HG03135 (cell line): ENCODE results near the gene VIT.

Experiments
- ATAC-seq: cut with Tn5 transposase; IDR thresholded peaks from one replicate; pipeline ENCODE4 v1.9.1; 2021; ENCODE audit warnings: mild to moderate bottlenecking, moderate library complexity; ENCODE audit not compliant: unreplicated experiment

The VIT gene

DNA sequence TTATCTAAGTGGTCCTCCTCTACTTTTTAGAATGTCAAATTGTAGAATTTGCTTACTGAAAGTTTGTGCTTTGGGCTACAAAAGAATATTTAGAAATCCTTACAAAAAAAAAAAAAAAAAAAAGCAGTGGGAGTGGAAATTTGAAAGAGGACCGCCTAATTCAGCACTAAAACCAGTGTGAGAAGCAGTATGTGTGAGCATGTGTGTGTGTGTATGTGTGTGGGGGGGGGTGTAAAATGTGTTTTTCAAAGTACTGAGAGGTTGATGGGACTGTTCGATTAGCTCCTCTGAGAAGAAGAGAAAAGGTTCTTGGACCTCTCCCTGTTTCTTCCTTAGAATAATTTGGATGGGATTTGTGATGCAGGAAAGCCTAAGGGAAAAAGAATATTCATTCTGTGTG, at the start of gene VIT:
Gene VIT (plus strand): TSS at position 175 of the 400 bp plus-strand sequence. CDS start 19,664 bp downstream, outside the sequence.
- ATAC-seq = no peak

DNA sequence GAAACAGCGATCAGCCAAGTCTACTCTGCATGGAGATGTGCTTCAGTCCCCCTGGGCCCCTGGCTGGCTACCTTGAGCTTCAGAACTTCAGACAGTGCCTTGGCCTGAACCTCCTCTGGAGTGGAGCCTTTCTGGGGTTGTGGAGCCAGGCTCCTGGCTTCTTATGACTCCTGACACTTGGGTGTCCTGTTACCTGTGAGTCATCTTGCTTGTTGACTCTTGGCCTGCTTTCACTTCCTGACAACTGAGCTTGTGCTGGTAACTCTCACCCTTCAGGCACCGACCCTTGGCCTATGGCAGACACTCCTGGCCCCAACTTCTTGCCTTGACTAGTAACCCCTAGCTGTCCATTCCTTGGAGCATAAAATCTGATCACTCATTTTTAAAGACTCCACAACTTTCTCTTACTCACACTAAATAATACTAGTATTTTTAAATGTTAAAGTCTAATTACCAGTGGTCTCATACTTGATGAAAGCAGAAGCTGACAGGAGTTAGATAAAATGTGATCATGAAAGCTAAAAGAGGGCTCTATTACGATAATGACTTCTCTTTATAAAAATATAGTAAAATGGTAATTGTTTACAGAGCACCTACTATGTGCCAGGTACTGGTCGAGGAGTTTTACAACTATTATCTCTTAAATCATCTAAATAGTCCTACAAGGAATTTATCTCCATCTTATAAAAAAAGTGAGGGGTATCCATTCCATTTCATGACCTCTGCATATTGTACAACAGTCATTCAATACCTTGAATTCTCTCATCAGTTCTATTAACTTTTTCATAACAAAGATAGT, 46.3 kb upstream of the VIT start:
- peak; percentile 80 for ATAC-seq

DNA sequence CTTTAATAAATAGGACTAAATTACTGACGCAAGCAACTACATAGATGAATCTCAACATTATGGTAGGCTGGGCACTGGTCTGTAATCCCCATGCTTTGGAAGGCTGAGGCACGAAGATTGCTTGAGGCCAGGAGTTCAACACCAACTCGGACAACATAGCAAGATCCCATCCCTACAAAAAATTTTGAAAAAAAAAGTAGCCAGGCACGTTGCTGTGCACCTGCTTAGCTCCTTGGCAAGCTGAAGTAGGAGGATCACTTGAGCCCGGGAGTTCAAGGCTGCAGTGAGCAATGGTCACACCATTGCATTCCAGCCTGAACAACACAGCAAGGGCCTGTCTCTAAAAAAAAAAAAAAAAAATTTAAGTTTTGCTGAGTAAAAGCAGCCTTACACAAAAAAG, 43.4 kb upstream of the VIT start:
- ATAC-seq = no peak

GRCh38 chr2:36653967-36654694, 42.4 kb upstream of the VIT start:
- no peak for ATAC-seq

DNA sequence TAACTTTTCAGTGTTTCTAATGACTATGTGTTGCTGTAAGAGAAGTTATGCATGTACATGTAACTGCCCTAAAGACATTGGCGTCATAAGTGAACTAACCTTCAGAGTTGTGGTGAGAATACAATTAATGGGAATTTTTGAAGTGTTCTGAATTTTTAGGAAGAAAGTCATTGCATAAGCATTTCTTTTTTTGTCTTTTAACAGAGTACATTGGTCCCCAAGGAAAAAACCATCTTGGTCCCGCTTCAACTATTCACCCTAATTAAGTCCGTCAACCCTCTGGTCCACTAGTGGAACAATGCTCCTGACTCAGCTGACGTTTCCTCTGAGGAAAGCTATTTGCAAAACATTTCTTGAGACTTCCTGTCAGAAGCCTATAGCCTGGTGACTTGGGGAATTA, 41.1 kb upstream of the VIT start:
- ATAC-seq = no peak

DNA sequence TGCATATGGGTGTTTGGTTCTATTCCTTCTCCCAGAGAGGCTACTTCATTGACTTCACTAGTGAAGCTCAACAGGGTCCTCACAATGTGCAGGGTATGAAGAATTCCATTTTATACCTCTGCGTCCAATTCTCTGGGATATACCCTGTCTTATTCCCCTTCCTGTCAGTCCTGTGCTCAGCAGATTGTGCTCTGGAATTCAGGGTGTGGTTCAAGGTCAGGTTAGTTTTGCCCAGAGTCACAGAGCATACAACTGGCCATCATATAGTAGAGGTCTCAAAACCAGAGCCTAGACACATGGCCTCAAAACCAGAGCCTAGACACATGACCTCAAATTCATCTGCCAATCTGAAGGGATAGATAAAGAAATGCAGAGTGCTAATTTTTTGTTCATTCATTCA, 38.8 kb upstream of the VIT start:
- ATAC-seq = no peak

- ATAC-seq = no peak
Measured at GRCh38 chr2:36658277-36658748, 38.2 kb upstream of the VIT start.

DNA sequence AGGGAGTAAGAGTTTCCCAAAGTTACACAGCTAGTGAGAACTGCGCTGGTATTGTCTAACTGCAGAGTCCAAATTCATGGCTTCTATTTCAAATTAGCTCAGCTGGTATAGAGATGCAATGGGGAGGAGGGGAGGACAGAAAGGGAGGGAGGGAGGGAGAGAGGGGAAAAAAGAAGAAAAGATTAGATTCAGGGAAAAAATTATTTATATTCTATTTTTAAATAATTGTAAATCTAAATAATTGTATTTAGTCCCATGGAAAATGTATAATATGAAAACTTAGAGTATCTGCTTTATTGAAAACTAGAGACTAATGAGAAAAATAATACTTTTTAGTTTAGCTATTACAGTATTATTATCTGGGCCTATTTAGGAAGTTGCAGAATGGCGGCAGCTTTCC, 37.3 kb upstream of the VIT start:
- ATAC-seq = no peak

DNA sequence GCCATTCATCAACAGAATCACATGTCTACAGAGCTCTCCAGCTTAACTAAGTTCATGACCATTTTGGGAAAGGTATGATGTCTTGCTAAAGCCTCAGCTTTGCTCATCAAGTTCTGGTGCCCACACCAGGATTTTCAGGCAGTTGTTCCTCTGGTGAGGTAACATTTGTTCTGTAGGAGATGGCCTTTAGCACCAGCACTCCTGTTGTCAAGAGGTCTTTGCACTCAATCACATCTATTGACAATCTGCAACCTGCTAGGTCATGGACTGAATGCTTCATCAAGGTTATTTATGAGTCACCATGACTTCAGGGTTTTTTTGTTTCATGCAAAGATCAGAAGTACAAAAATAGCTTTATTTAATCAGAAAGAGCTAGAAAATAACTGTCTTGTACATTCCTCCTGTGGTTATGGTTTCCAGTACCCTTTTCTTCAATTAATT, 36.6 kb upstream of the VIT start:
- ATAC-seq = no peak

DNA sequence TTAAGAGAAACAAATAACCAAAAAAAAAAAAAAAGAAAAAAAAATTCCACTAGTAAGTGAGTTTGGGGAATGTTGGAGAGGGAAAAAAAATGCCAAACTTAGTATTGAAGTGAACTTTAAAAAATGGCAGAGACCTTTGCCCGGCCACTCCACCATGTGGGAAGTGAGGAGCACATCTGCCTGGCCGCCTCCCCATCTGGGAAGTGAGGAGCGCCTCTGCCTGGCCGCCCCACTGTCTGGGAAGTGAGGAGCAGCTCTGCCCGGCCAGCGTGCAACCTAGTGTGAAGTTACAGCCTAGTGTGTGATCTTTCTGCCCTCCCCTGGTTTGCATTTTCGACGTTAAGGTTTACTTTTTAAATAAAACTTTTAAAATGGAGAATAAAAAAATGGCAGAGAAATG, 33.9 kb upstream of the VIT start:
- no peak for ATAC-seq

DNA sequence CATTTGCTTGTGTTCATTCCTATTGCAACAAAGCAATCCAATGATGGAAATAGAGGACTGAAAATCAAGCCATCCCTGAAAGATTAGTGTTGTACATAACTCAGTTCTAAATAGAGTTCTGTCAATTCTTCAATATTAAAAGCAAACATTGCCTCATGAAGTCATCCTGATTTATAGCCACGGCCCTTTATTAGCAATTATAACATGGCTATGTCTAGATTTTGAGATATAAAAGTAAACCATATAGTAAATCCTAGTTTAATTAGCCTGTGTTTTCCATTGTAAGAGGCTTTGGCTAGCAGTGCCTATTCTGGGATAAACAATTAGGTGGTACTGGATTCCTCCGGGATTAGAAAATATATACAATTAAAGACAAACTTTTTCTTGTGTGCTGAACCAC, 33.2 kb upstream of the VIT start:
- no peak for ATAC-seq

DNA sequence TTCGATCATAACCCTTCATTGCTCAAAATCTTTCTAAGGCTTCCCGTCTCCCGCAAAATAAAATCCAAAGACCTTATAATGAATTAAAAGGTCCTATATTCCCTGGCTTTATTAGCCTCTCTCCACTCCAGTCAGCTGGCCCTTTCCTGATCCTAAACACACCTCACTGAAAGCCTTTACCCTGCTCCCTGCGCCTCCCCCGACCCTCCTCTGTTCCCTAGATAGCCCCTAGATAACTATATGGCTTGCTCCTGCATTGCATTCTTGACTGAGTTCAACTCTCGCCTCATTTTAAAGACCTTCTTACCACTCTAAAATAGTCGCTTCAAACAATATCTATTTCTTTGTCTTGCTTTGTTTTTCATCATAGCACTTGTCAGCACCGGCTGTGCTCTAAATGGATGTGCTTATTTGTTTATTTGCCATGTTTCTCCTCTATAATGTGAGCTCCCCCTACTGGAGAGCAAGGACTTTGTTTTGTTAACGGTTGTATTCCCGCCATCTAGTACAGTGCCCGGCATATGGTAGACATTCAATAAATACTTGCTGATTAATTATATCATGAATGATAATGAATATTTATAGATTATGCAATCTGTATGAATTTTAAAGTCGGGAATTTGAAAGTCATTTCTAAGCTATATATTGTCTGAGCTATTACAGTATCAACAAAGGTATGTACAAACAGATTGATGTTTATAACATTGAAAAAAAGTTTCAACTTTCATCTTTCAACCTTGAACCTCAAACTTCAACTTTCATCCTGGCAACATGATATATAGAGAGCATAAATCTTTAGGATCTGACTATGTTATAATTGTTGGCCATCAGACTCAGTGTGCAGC, 32.4 kb upstream of the VIT start:
- ATAC-seq = peak; percentile 83

GRCh38 chr2:36664696-36665076, 31.8 kb upstream of the VIT start:
- ATAC-seq = no peak

DNA sequence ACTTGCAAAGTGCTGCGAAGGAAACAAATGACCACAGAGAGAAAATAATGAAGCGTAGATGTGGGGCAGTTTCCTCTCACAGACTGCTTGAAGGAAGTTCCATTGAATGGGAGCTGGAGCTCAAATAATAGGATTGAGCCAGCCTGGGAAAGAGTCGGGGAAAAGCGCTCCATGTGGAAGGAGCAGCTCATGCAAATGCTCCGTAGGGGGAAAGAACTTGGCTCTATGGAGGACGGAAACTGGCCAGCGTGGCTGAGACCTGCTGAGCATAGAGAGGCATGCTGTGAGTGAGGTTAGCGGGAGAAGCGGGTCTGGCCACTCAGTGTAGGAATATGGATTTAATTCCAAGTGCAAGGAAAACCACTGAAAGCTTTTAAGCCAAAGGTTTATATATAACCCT, 28.6 kb upstream of the VIT start:
- ATAC-seq = no peak

DNA sequence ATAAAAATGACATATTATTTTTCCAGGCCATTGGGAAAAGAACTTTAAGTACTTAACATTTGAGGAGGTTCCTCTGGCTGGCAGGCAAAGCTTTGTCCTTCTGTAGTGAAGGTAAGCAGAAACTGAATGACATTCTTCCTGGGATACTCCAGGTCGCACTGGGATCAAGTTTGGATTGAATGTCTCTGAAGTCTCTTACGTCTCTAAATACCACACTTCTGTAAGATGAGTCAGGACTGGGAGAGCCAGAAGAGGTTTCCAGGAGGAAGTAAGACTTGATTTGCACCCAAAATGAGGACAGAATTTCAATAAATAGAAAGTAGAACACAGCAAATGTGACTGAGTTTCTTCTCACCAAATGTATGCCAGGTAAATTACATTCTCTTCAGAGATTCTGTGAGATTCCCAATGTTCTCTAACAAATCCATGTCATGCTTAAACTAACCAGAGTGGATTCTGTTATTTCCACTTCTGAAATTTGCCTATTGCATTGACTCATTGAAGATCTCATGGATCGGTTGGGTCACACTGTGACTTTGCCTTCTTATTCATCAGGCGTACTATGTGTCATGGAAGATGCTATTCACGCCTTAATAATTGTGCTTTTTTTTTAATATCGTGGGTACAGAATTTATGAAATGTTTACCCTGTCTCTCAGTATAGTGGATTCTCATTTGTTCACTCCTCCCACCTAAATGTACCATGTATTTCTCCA, 25.5 kb upstream of the VIT start:
- no peak for ATAC-seq

GRCh38 chr2:36671731-36672130, 24.8 kb upstream of the VIT start:
- no peak for ATAC-seq

DNA sequence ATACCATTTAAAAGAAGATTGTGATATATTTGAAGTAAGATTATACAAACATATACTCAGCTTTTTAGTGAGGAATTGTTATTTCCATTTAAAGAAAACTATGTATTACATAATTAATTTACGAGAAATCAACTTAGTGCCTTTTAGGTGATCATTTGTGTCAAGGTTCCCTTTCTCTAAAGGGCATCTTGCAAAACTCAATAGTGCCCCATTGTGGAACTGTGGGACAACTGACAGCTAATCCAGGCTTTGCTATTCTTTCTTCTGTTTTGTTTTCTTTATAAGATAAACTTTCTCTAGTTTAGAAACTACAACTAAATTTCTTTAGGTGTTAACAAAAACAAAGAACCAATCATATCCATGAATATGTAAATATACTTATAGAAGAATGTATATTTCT, 24.3 kb upstream of the VIT start:
- no peak for ATAC-seq

- ATAC-seq = no peak
Measured at GRCh38 chr2:36675579-36676282, 20.8 kb upstream of the VIT start.

- no peak for ATAC-seq
Measured at GRCh38 chr2:36676364-36676763, 20.1 kb upstream of the VIT start.

DNA sequence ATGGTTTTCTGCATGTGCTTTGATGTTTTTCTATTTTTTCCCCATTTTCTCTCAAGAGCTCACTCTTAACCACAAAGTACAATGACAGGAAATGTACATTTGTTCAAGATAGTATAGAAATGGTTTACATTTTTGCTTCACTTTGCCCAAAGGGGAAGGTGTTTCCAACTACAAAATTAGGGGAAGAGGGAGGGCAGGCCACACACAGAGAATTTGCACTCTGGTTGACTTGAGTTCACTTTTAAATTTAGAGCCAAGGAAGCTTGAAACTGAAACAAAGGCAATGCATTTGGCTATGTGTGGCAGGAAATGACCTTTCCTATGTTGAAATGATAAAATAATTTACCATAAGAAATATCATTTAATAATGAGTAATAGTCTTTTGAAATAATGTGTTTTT, 19.1 kb upstream of the VIT start:
- ATAC-seq = no peak
